ENCODE data around the gene HSPA1A.
A peak's percentile ranks its signal among the peaks of the same experiment; 100 is the strongest.

Gene HSPA1A

GRCh38 chr6:31862344-31863235 lies 47.2 kb downstream of the HSPA1A start, which contains the start of gene NEU1 (continued):
- no peak for TF ChIP-seq ZNF571 (tag by site-specific recombination; IDR thresholded peaks at IDR 0.05)
- no peak for TF ChIP-seq ZFP3 (tag by site-specific recombination; IDR thresholded peaks at IDR 0.05; ENCODE audit: low read depth)
- no peak for TF ChIP-seq ZNF214 (tag by site-specific recombination; IDR thresholded peaks at IDR 0.05; ENCODE audit: borderline replicate concordance)
- no peak for TF ChIP-seq ZNF10 (tag by site-specific recombination; IDR thresholded peaks at IDR 0.05)
- 0 out of 2 replicates have a peak, but pooled peaks have one; percentile 42 for TF ChIP-seq ZNF639 (tag by site-specific recombination; IDR thresholded peaks at IDR 0.05)
- TF ChIP-seq ZNF274 (IDR thresholded peaks at IDR 0.05; ENCODE audit: low read length), result no peak
- TF ChIP-seq ZNF274 (tag by site-specific recombination; IDR thresholded peaks at IDR 0.05; ENCODE audit: borderline replicate concordance), result no peak
- no peak; the same call in 1 of the 2 replicates for TF ChIP-seq IKZF3 (tag by site-specific recombination; IDR thresholded peaks at IDR 0.05)
- no peak for TF ChIP-seq ZNF510 (tag by site-specific recombination; IDR thresholded peaks at IDR 0.05; ENCODE audit: insufficient replicate concordance)
- peak; percentile 92 for TF ChIP-seq GLIS2 (tag by site-specific recombination; IDR thresholded peaks at IDR 0.05)
- peak; percentile 99 for TF ChIP-seq SP2 (tag by site-specific recombination; IDR thresholded peaks at IDR 0.05)
- no peak for TF ChIP-seq ZNF132 (tag by site-specific recombination; IDR thresholded peaks at IDR 0.05; ENCODE audit: borderline replicate concordance)
- TF ChIP-seq, protein P1, sequence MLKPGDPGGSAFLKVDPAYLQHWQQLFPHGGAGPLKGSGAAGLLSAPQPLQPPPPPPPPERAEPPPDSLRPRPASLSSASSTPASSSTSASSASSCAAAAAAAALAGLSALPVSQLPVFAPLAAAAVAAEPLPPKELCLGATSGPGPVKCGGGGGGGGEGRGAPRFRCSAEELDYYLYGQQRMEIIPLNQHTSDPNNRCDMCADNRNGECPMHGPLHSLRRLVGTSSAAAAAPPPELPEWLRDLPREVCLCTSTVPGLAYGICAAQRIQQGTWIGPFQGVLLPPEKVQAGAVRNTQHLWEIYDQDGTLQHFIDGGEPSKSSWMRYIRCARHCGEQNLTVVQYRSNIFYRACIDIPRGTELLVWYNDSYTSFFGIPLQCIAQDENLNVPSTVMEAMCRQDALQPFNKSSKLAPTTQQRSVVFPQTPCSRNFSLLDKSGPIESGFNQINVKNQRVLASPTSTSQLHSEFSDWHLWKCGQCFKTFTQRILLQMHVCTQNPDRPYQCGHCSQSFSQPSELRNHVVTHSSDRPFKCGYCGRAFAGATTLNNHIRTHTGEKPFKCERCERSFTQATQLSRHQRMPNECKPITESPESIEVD (tag by site-specific recombination; IDR thresholded peaks at IDR 0.05), result no peak
- TF ChIP-seq SP3 (tag by site-specific recombination; IDR thresholded peaks at IDR 0.05), result peak; percentile 72
- TF ChIP-seq ZNF558 (tag by site-specific recombination; IDR thresholded peaks at IDR 0.05), result no peak
- TF ChIP-seq HOXD13 (CRISPR knock-in tag; IDR thresholded peaks at IDR 0.05; ENCODE audit: borderline replicate concordance), result no peak
- no peak for TF ChIP-seq ZNF785 (tag by site-specific recombination; IDR thresholded peaks at IDR 0.05)
- peak; percentile 67; the same call in 1 of the 2 replicates for TF ChIP-seq BCL11B (tag by site-specific recombination; IDR thresholded peaks at IDR 0.05; ENCODE audit: low read depth)
- TF ChIP-seq ZNF513 (tag by site-specific recombination; IDR thresholded peaks at IDR 0.05), result no peak
- no peak for TF ChIP-seq TRIM28 (IDR thresholded peaks at IDR 0.05; ENCODE audit: borderline replicate concordance, low read length)
- 0 out of 2 replicates have a peak, but pooled peaks have one; percentile 69 for TF ChIP-seq PBX3 (CRISPR knock-in tag; IDR thresholded peaks at IDR 0.05)
- no peak for TF ChIP-seq ZNF518A (tag by site-specific recombination; conservative IDR thresholded peaks at IDR 0.05; ENCODE audit: low read depth)
- no peak for TF ChIP-seq ZNF560 (tag by site-specific recombination; IDR thresholded peaks at IDR 0.05; ENCODE audit: borderline replicate concordance)
- no peak for TF ChIP-seq GFI1B (tag by site-specific recombination; IDR thresholded peaks at IDR 0.05)
- no peak for TF ChIP-seq ZNF292 (tag by site-specific recombination; IDR thresholded peaks at IDR 0.05; ENCODE audit: borderline replicate concordance, low read depth)
- no peak for TF ChIP-seq ZNF26 (tag by site-specific recombination; IDR thresholded peaks at IDR 0.05)
- no peak for TF ChIP-seq ZNF473 (tag by site-specific recombination; IDR thresholded peaks at IDR 0.05)

All from HEK293 (cell line).